Endothelial cell (in vitro differentiated cells): ENCODE data around the gene RNF220. TPM values are rescaled to one million over a fixed set of nuclear protein-coding genes. Genes with fewer than 3 reads are reported as not detected.

Experiments used
- DNase-seq: peaks from one replicate; pipeline ENCODE4 v3.0.0; 2021; ENCODE audit warnings: low spot score
- H3K27ac Mint-ChIP-seq: one replicate; pipeline ENCODE4 v1.8.0; 2021; ENCODE audit warnings: mixed read lengths, inconsistent platforms; ENCODE audit not compliant: unreplicated experiment
- H3K27me3 Mint-ChIP-seq: one replicate; pipeline ENCODE4 v1.8.0; 2021; ENCODE audit warnings: mild to moderate bottlenecking, moderate library complexity, mixed read lengths, inconsistent platforms; ENCODE audit not compliant: unreplicated experiment
- H3K36me3 Mint-ChIP-seq: one replicate; pipeline ENCODE4 v1.8.0; 2021; ENCODE audit warnings: mild to moderate bottlenecking, low read depth, mixed read lengths, inconsistent platforms; ENCODE audit not compliant: unreplicated experiment
- H3K4me1 Mint-ChIP-seq: one replicate; pipeline ENCODE4 v1.8.0; 2021; ENCODE audit warnings: mild to moderate bottlenecking, mixed read lengths, inconsistent platforms; ENCODE audit not compliant: unreplicated experiment
- H3K4me3 Mint-ChIP-seq: one replicate; pipeline ENCODE4 v1.8.0; 2021; ENCODE audit warnings: mild to moderate bottlenecking, mixed read lengths, inconsistent platforms; ENCODE audit not compliant: unreplicated experiment
- H3K9me3 Mint-ChIP-seq: one replicate; pipeline ENCODE4 v1.8.0; 2021; ENCODE audit warnings: mixed read lengths, inconsistent platforms; ENCODE audit not compliant: unreplicated experiment
- CTCF ChIP-seq: fragments of 200-600 bp; sonication (generic); IDR thresholded peaks from one replicate; pipeline ENCODE4 v1.5.0; 2021; ENCODE audit warnings: antibody characterized with exemption; ENCODE audit not compliant: unreplicated experiment
- total RNA-seq: library from RNA; stranded (reverse); fragmentation: NEBNext Ultra II Directional; extraction: Animal tissue kit (Norgen Biotek cat#: 25700); gene quantifications from one replicate; pipeline ENCODE4 v1.2.1, GENCODE V29; 2021; ENCODE audit not compliant: unreplicated experiment

The RNF220 gene
- total RNA-seq, 1 donor from 2014 or later, result 87.5 TPM

- no peak for TF ChIP-seq CTCF
- Mint-ChIP-seq H3K9me3 (no peaks in the 10 kb centered on the region), H3K4me1 (peaks cover 2% of the 10 kb centered on the region), H3K36me3 (no peaks in the 10 kb centered on the region), H3K27ac (no peak overlapping the region), H3K27me3 (no peaks in the 10 kb centered on the region), H3K4me3 (no peak overlapping the region)
- DNase-seq, result no peak
Observed at GRCh38 chr1:44361478-44361877, 43.6 kb upstream of the RNF220 start.

DNA sequence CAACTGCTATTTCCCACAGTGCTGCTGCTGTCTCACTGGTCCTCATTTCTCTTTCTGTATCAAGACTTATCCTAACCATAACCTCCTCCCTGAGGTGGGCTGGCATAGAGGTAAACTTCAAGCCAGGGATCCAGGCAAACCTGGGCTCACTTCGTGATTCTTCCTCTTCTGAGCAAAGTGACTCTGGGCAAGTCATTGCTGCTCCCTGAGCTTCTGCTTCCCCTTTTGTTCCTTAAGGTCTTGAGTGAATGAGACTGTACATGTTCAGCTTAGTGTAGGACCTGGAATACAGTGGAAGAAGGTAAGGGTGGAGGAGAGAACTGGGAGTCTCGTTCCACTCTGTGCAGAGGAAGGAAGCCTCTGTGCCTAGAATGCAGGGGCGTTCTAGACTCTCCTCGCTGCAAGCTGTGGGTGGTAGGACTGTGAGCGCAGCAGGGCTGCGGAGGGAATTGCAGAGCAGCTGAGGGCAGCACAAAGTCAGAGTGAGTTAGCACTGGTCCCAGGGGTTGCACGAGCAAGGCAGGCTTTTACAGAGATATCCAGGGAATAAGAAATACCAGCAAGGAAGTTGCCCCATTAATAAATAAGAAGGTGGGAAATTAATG, 38.6 kb upstream of the RNF220 start:
- no peaks in the 10 kb centered on the region for H3K9me3 Mint-ChIP-seq

GRCh38 chr1:44367944-44368343, 37.1 kb upstream of the RNF220 start:
- no peaks in the 10 kb centered on the region for H3K9me3 Mint-ChIP-seq
- H3K4me1 Mint-ChIP-seq, result no peaks in the 10 kb centered on the region
- H3K27ac Mint-ChIP-seq, result no peak overlapping the region
- peaks cover 3% of the 10 kb centered on the region for H3K27me3 Mint-ChIP-seq
- no peak for TF ChIP-seq CTCF
- no peak for DNase-seq
- no peaks in the 10 kb centered on the region for H3K36me3 Mint-ChIP-seq
- no peak overlapping the region for H3K4me3 Mint-ChIP-seq

More for the DNA sequence above, 38.6 kb upstream of the RNF220 start:
- Mint-ChIP-seq H3K4me3 (no peak overlapping the region), H3K4me1 (no peaks in the 10 kb centered on the region), H3K27ac (no peak overlapping the region), H3K36me3 (no peaks in the 10 kb centered on the region), H3K27me3 (peaks cover 3% of the 10 kb centered on the region)
- DNase-seq, result no peak
- TF ChIP-seq CTCF, result no peak

- DNase-seq, result no peak
- Mint-ChIP-seq H3K4me3 (no peak overlapping the region), H3K36me3 (no peaks in the 10 kb centered on the region), H3K9me3 (no peaks in the 10 kb centered on the region), H3K4me1 (no peaks in the 10 kb centered on the region), H3K27ac (no peak overlapping the region), H3K27me3 (peaks cover 3% of the 10 kb centered on the region)
- no peak for TF ChIP-seq CTCF
Observed at GRCh38 chr1:44368471-44369151, 36.4 kb upstream of the RNF220 start.

DNA sequence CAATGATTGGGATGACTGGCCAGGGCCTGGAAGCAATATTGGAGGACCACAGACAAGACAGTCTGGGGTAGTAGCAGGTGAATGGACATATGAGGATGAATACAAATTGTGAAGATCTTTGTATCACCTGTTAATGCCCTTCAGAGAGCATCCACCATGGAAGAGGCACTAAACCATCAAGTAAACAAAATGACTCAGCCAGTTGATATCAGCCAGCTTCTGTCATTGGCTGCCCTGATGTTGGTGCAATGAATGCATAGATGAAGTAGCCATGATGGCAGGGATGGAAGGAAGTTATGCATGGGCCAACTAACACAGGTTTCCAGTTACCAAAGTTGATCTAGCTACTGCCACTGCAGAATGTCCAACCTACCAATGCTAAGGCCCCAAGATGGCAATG, 33.8 kb upstream of the RNF220 start:
- H3K4me1 Mint-ChIP-seq, result no peaks in the 10 kb centered on the region
- H3K4me3 Mint-ChIP-seq, result no peak overlapping the region
- no peaks in the 10 kb centered on the region for H3K36me3 Mint-ChIP-seq
- H3K27ac Mint-ChIP-seq, result no peak overlapping the region
- no peaks in the 10 kb centered on the region for H3K9me3 Mint-ChIP-seq
- peaks cover 3% of the 10 kb centered on the region for H3K27me3 Mint-ChIP-seq
- DNase-seq, result no peak
- TF ChIP-seq CTCF, result no peak
